ENCODE data around the gene WNK4.

WNK4 gene

DNA sequence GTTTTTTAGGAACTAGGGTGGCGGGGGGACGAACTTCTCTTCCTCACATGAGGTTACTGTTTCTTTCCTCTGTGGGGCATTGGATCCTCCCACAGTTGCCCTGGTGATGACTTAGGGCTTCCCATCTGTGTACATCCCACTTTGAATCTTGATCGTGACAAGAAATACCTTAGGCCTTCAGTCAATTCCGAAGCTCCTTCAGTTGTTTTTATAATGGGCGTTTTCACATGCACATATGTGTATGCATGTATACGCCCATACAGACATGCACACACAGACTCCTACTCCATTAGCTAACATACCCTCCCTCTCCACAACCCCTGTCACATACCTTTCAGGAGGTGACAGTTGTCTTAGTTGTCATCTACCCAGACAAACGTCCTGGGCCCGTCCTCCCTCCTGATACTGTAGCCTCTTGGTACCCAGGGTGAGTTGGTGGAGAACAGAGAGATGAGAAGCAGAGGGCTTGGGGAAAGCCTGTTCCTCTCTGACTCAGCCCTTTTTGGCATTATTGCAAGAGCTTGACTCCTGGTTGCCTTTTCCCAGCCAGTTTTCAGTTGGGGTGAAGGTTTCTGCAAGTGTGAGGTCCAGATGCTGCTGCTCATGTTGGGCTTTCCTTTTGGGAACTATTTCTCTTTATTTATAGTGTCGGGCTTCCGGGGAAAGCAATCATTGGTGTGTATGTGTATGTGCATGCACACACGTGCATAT, 61.7 kb downstream of the WNK4 start:
- no peak for DNase-seq

DNA sequence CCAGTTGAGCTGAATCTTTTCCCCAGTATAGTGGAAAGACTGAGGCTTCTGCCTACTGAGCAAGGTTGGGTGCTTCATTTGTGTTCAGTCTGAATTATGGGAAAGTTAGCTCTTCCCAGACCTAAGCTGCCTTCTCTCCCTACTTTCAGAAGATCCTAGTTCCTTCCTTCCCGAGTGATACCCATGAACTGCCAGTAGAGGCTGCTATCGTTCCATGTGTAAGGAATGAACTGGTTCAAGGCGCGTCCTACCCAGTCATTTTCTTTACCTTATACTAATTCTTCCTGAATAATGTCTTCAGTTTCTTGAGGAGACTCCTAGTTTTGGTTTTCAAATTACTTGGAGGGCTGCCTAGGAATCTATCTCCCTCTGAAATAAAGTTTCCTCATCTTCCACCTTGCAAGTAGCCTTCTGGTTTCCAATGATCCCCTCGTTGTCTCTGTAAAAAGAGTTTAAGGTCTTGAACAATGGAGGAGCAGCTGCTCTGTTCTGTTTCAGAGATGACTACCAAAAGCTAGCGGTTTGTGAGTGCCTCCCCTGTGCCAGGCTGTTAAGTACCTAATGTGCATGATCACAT, 63.0 kb downstream of the WNK4 start:
- peak; percentile 70 for DNase-seq

DNA sequence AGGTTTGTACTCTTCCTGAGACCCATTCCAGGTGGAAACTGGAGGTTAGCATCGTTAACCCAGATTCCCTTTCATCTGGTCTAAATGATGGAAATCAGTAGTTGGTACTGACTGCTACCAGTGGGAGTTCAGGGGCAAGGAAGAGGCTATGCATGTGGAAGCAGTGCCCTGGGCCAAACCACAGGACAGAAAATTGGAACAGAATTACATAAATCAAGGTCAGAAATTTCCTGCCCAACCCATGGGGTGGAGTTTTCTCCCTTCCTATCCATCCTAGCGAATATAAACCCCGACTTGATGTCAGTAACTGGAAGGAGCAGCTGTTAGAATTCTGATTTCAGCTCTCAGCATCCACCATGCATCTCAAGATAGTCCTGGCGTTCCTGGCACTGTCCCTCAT, 63.9 kb downstream of the WNK4 start, which contains the start of gene AOC2:
TSS of gene AOC2 (plus strand) at position 310 of the 400 bp plus-strand sequence. CDS start at position 357, 47 bp downstream.
- no peak for DNase-seq

DNA sequence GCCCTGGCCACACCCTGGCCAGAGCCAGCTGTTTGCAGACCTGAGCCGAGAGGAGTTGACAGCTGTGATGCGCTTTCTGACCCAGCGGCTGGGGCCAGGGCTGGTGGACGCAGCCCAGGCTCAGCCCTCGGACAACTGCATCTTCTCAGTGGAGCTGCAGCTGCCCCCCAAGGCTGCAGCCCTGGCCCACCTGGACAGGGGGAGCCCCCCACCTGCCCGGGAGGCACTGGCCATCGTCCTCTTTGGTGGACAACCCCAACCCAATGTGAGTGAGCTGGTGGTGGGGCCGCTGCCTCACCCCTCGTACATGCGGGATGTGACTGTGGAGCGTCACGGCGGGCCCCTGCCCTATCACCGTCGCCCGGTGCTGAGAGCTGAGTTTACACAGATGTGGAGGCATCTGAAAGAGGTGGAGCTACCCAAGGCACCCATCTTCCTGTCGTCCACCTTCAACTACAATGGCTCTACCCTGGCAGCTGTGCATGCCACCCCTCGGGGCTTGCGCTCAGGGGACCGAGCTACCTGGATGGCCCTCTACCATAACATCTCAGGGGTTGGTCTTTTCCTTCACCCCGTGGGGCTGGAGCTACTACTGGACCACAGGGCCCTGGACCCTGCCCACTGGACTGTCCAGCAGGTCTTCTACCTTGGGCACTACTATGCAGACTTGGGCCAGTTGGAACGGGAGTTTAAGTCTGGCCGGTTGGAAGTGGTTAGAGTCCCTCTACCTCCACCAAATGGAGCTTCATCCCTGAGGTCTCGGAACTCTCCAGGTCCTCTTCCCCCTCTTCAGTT, 64.5 kb downstream of the WNK4 start:
- no peak for DNase-seq

DNA sequence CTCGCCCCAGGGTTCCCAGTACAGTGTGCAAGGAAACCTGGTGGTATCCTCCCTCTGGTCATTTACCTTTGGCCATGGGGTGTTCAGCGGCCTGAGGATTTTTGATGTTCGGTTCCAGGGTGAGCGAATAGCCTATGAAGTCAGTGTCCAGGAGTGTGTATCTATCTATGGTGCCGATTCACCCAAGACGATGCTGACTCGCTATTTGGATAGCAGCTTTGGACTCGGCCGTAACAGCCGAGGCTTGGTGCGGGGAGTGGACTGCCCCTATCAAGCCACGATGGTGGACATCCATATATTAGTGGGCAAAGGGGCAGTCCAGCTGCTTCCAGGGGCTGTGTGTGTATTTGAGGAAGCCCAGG, 65.1 kb downstream of the WNK4 start:
- DNase-seq: no peak

DNA sequence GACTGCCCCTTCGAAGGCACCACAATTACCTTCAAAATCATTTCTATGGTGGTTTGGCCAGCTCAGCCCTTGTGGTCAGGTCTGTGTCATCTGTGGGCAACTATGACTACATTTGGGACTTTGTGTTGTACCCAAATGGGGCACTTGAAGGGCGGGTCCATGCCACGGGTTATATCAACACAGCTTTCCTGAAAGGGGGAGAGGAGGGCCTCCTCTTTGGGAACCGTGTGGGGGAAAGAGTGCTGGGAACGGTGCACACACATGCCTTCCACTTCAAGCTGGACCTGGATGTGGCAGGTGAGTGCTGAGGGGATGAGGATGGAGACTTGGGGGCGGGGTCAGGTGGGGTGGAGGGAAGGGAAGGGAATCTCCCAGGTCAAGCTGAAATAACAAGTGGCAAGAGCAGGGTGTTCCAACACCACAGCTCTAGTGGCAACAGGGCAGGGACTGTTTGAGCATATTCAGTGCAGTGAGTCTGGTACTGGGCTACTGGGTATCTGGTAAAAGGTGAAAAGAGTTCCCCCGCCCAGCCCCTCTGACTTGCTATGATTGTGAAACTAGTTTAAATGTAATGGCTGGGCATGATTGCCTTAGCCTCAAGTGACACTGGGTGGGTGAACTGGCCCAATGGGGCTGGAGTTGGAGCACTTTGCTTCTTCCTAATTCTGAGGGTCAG, 65.6 kb downstream of the WNK4 start:
- DNase-seq: no peak
